Right lobe of liver (tissue), 4 donors: Measurements from ENCODE around the gene BMERB1.

Experiments used
- POLR2A ChIP-seq: fragments of 450-650 bp; IDR thresholded peaks from one replicate; pipeline ENCODE4 v1.6.1; 2017; ENCODE audit warnings: antibody characterized with exemption, mild to moderate bottlenecking
- TF ChIP-seq, protein P1 (sequence below), 4 donors: fragments of 200-600 bp in 3 of 4; fragments of 450-650 bp in 1 of 4; IDR thresholded peaks; one replicate each; pipeline versions ENCODE4 v1.5.1 to v1.8.0; 2016 to 2022; ENCODE audit warnings: antibody characterized with exemption in 4 of 4, mild to moderate bottlenecking in 2 of 4
- donor health status: DM: no; HTN: no; CAD: no.
- donor health status: DM: no; HTN: no; CAD: no.
- donor health status: DM: no; HTN: yes; CAD: no.

DNA sequence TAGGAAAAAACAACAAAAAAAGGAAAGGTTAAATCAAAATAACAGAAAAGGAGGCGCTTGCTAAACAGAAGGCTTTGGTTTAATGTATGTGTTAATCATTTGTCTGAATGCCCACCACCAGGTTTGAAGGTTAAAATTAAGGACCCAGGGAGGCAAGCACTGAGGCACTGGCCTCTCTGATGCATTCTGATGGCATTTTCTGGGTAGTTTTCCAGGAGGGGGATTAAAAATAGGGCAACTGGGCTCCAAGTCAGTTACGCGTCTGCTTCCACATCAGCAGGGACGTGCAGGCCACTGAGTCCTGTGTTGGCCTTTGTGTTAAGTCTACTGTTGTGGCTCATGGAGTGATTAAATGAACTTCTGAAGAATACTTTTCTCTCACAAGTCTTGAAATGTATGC is 181.6 kb downstream of the BMERB1 start:
- TF ChIP-seq, protein P1, sequence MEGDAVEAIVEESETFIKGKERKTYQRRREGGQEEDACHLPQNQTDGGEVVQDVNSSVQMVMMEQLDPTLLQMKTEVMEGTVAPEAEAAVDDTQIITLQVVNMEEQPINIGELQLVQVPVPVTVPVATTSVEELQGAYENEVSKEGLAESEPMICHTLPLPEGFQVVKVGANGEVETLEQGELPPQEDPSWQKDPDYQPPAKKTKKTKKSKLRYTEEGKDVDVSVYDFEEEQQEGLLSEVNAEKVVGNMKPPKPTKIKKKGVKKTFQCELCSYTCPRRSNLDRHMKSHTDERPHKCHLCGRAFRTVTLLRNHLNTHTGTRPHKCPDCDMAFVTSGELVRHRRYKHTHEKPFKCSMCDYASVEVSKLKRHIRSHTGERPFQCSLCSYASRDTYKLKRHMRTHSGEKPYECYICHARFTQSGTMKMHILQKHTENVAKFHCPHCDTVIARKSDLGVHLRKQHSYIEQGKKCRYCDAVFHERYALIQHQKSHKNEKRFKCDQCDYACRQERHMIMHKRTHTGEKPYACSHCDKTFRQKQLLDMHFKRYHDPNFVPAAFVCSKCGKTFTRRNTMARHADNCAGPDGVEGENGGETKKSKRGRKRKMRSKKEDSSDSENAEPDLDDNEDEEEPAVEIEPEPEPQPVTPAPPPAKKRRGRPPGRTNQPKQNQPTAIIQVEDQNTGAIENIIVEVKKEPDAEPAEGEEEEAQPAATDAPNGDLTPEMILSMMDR (IDR thresholded peaks at IDR 0.05): no peak
- no peak for TF ChIP-seq POLR2A
